Stimulated activated CD4-positive, alpha-beta T cell treated with anti-CD3 and anti-CD28 coated beads, TNF-alpha, amount 100 ng/mL, for 24 hours (primary cell): ENCODE measurements around the gene GLRA1.
"Not testable (repeated sequence)": the region's sequence is repeated elsewhere in the genome, so short reads cannot be mapped to it uniquely, and the experiment has no call there.

ENCODE experiments used
- DNase-seq, 3 experiments: peaks; one replicate each; pipeline ENCODE4 v3.0.0-alpha.2; 2020; ENCODE audit warnings: low read depth in 3 of 3

Gene GLRA1

DNA sequence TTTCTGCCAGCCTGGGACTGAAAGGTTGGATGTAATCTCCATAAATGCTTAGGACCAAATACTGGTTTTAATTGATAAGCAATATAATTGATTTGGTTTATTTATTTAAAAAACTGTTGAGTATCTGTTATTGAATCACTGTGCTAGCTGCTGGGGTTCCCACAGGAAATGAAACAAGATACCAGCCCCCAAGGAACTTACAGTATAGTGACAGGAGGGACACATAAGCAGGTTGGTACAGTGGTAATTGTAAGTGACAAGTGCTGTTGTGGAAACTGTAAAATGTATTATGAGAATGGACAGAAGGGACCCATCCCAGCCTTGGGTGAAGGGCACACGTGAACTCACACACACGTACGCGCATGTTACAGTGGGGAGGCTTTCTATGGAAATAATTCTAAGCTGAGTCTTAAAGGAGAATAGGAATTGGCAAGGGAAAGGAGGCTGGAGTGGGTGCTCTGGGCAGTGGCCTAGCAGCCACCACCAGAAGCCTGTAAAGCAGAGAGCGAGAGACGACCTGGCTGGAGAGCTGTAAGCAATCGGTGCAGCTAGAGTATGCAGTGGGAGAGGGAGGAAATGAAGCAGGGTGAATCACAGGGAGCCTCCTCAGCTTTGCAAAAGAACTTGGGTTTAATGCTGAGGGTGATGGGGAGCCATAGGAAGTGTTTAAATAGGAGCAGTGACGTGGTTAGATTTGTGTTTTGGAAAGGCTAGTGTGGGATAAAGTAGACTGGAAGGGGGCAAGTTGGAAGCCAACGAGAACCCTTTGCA lies 39.3 kb downstream of the GLRA1 start:
- no peak for DNase-seq

DNA sequence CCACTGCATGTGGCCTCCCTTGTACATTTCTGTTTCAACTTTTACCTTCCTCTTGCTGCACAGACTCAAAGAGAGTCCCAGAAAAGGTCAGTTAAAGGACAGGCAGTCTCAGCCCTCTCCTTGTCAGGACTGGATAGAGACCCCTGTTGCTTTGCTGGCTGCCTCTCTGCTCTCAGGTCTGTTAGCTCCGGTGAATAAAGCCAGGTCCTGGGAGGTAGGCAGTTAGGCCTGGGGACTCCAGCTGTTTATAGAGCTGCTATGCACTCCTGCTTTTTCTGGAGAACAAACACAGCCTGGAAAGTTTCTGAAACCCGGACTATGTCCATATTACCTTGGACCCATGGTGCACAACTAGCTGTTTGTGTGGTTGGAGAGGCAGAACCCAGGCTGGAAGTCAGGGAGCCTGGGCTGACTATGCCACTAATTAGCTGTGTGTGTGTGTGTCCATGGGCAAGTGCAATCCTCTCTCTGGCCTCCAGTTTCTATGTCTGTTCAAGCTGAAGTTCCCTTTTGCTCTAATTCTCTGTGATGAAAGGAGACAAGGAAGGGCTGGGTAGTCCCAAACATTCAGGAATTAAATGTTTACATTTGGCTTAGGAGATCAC lies 42.9 kb downstream of the GLRA1 start:
- DNase-seq: no peak

GRCh38 chr5:151880324-151880723 lies 44.3 kb downstream of the GLRA1 start:
- DNase-seq: no peak

- no peak for DNase-seq
These were observed 51.0 kb downstream of the GLRA1 start for GRCh38 chr5:151873701-151874100.

GRCh38 chr5:151872701-151873100 lies 52.0 kb downstream of the GLRA1 start:
- no peak for DNase-seq

DNA sequence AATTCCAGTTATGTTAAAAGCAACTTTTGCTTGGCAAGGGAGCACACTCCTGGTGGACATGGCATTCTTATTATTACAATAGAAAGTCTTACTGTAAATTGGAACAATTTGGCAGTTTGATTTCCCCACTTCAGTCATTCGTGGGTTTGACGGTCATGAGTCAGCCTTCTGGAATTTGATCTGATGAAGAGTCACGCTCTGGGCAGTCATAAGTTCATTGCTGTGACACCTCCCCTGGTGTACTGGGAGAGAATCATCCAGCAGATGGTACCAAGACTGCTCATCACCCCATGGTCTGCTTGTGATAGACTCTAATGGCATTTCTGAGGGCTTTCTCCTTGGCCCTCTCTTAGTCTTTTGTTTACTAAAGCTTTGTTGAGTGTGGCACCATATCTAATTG lies 53.8 kb downstream of the GLRA1 start:
- DNase-seq: no peak

GRCh38 chr5:151870271-151870670 lies 54.4 kb downstream of the GLRA1 start:
- DNase-seq: no peak

DNA sequence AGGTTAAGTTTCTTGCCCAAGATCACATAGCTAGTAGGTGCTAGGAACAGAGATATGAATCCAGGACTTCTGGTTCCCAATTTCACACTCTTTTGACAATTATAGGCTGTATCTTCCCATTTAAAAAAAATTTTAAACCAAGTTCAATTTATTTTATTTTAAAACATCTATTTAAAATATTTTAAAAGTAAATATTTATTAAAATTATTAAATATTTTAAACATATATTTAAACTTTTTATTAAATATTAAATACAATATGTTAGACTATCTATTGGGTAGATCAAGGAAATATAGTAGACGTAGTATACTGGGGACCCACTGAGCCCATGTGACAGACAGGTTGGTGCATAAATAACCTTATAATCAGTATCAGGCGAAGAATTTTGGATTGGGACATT lies 54.8 kb downstream of the GLRA1 start:
- DNase-seq: no peak

GRCh38 chr5:151868451-151868850 lies 56.2 kb downstream of the GLRA1 start:
- DNase-seq: no peak

DNA sequence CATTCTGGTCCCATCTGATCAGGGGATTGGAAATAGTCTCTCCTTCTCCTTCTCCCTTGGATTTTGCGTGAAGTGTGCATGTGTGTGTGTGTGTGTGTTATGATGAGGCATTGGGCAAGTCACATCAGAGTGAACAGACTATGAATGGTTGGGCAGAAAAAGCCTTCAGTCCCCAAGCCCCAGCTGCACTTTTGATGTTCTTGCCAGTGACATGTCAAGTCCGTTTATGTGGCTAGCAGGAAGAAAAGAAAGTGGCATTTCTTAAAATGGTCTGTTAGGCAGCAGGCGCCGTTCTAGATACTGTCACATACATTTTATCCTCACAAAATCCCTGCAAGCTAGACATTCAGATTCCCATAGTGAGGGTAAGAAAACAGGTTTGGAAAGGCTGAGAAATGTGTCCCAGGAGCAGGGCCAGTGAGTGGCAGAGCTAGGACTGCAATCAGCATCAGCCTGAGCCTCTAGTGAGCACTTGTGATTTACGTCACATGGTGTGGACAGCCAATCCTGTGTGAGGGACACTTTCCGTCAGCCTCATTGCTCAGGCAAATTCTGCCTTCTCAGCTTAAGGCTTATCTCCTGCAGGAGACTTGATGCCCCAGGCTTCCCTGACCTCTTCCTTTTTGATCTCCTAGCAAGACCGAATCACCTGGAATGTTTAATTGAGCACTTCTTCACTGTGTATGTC lies 60.4 kb downstream of the GLRA1 start:
- no peak for DNase-seq

DNA sequence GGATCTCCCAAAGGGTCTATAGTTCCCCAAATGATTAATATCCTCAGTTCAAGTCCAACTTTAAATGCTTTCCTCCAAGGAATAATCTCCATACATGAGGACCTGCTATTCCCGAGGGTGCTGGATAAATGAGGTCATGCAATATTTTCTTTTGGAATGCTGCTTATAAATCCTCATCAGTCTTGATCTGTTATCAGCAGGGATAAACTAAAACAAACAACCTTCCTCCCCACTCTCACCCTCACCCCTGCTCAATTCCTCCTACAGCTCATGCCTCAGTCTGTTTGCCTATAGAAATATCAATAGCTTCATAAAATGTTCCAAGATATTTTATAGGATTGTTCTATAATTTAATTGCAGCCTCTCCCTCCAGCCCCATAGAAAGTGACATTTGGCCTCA lies 61.1 kb downstream of the GLRA1 start:
- no peak for DNase-seq

DNA sequence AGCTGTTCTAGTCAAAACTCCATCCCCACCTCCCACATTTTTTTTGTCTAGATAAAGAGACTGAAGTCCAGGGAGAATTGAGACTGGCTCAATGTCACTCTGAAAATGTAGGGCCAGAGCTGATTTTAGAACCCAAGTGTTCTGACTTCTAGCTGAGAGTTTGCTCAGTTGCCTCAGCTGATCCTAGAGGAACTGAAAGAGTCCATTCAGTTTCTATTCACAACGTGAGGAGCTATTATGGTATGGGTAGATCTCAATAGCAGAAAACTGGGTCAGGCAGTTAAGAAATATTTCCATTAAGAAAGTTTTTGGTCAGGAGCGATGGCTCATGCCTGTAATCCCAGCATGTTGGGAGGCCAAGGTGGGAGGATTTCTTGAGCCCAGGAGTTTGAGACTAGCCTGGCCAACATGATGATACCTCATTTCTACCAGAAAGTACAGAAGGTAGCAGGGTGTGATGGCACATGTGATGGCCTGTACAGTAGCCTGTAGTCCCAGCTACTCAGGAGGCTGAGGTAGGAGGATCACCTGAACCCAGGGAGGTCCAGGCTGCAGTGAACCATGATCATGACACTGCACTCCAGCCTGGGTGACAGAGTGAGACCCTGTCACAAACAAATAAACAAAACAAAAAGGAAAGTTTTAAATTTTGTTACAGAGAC lies 61.7 kb downstream of the GLRA1 start:
- DNase-seq: no peak

DNA sequence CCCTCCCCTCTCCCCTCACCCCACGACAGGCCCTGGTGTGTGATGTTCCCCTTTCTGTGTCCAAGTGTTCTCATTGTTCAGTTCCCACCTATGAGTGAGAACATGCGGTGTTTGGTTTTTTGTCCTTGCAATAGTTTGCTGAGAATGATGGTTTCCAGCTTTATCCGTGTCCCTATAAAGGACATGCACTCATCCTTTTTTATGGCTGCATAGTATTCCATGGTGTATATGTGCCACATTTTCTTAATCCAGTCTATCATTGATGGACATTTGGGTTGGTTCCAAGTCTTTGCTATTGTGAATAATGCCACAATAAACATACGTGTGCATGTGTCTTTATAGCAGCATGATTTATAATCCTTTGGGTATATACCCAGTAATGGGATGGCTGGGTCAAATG lies 63.8 kb downstream of the GLRA1 start:
- DNase-seq: not testable (repeated sequence)

- no peak for DNase-seq
These were observed 67.8 kb downstream of the GLRA1 start for GRCh38 chr5:151856861-151857260.

DNA sequence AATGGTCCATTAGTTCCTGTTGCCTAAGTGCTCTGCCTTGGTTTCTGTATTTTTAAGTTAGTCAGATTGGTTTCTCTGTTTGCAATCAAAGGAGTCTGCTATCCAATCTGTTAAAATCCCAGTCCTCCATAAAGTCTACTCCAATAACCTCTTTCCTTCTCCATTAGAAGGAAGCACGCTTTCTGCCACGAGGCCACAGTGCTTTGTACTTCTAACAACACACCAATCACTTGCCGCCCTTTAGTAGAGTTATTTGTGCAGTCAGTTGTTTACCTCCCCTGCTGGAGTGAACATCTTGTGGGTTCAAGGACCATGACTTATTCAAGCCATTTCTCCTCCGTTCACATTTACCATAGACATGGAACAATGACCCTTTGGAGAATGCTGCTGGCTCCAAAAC lies 69.0 kb downstream of the GLRA1 start:
- DNase-seq: no peak

GRCh38 chr5:151847871-151848270 lies 76.8 kb downstream of the GLRA1 start:
- no peak for DNase-seq

DNA sequence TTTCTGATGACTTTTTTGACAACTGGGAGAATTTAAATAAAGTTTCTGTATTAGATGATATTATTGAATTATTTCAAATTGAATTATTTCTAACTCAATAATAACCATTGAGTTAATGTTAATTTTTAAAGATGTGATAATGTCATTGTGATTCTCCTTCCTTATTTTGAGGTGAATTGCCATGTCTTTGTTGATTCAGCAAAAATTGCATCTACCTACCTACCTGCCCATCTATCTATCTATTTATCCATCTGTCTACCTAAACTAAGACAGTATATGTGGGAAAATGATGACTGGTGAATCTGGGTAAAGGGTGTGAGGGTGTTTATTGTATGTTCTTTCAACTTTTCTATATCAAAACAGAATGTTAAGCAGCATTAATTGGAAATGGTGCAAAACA lies 77.9 kb downstream of the GLRA1 start:
- no peak for DNase-seq

- not testable (repeated sequence) for DNase-seq
These were observed 91.8 kb downstream of the GLRA1 start for GRCh38 chr5:151832843-151833242.

- DNase-seq: no peak
These were observed 95.3 kb downstream of the GLRA1 start for GRCh38 chr5:151829370-151829769.

- DNase-seq: peak in 1 of 3 experiments; percentile 4
These were observed 99.2 kb downstream of the GLRA1 start for GRCh38 chr5:151825445-151825844.

- DNase-seq: no peak
These were observed 102.5 kb downstream of the GLRA1 start for GRCh38 chr5:151822141-151822540.

- DNase-seq: no peak
These were observed 103.7 kb downstream of the GLRA1 start for GRCh38 chr5:151820903-151821302.

DNA sequence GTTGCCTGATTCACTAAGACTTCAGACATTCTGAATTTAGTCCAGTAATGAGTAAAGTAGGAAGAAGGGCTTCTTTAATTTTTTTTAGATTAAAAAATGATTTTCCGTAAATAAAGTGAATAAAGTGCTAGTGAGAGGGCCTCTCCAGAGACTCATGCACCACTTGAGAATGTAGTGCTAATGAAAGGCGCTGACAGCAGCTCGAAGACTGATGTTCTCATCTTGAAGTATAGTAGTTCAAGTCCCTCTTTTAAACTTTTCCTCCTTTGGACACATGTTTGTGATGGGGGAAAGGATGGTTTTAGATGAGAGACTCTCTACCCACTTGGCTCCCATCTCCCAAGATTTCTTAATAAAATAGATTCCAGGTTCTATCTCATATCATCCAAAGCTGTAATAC lies 104.4 kb downstream of the GLRA1 start:
- DNase-seq: no peak
